Testis (tissue), 2 donors: ENCODE data around the gene UTP3.

ENCODE experiments used
- CTCF ChIP-seq, 3 experiments: fragments of 450-650 bp in 2 of 3; fragments of 200-600 bp in 1 of 3; sonication (generic) in 1 of 3; IDR thresholded peaks; one replicate each; pipeline ENCODE4 v1.5.1; 2016 to 2019; ENCODE audit warnings: antibody characterized with exemption in 3 of 3, mild to moderate bottlenecking in 2 of 3, moderate library complexity in 1 of 3
- POLR2A ChIP-seq: fragments of 450-650 bp; IDR thresholded peaks from one replicate; pipeline ENCODE4 v1.6.1; 2017; ENCODE audit warnings: antibody characterized with exemption, mild to moderate bottlenecking, moderate library complexity

- no peak for TF ChIP-seq POLR2A
- TF ChIP-seq CTCF (IDR thresholded peaks at IDR 0.05): no peak
Measured at GRCh38 chr4:70676554-70677090, 11.7 kb upstream of the UTP3 start.
